Middle frontal gyrus (tissue), 1 donor: Measurements from ENCODE around the gene ACTR2.

Experiments used
- DNase-seq: peaks from one replicate; pipeline ENCODE4 v3.0.0-alpha.2; 2015; ENCODE audit warnings: low spot score; ENCODE audit errors: extremely low spot score

ACTR2 gene

DNA sequence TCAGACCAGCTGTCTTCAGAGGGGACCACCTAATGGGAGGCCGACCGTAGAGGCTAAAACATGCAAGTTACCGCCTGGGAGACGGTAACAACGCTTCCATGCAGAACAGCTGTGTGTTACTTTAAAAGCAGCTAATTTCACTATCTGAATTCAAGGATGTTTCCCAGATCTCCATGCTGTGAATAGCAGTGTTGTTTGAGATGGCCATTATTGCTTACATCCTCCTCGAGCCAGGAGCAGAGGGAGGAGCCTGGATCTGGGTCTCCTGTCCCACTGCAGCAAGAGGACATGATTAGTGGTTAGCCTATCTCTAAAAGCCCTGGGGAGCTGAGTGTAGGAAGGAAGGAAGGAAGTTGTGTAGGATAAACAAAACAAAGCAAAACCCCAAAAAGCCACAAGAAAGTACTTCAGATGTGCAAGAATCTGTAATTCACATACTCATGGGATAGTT lies 50.9 kb downstream of the ACTR2 start:
- DNase-seq, result no peak

DNA sequence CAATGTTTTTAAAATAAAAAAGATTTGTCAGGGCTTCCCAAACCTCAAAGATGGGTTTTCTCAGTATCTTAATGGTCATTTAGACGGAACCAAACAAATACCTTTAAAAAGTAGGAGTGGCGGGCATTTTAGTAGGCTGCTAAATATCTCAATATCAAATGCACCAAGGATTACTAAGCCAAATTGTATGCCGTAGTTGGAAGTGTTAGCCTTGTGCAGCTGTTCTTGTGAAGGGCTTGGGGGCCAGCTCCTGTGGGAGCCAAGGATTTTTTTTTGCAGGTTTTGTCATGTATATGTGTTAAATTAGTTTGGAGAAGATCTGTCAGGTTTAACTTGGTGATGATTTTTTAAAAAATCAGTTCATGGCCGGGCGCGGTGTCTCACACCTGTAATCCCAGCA lies 52.1 kb downstream of the ACTR2 start:
- no peak for DNase-seq

DNA sequence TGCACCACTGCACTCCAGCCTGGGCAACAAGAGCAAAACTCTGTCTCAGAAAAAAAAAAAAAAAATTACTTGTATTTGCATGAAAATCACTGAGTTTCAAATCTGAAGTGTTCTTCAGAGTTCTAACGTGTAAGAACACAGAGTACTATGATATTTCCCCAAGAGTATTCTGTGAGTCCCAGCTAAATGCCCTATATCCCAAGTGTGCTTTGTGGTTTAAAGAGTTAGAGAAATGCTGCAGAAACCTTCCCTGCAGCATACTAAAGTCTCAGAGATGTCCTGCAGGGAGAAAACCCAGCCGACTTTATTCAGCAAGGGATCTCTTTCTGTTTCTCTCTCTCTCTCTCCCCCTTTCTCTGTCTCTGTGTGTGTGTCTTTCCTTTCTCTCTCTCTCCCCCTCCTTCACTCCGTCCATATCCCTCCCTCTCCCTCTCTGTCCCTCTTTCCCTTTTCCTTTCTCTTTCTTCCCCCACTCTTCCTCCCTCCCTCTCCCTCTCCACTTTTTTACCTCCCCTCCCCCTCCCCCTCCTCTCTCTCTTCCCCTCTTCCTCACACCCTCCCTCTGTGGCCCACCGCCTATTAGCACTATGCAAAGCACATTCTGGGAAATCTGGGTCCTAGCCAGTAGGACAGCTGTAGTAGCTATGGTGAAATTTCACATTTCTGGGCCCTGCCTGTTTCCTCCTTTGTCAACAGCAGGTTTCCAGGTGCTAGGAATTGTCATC lies 54.2 kb downstream of the ACTR2 start:
- DNase-seq, result no peak

DNA sequence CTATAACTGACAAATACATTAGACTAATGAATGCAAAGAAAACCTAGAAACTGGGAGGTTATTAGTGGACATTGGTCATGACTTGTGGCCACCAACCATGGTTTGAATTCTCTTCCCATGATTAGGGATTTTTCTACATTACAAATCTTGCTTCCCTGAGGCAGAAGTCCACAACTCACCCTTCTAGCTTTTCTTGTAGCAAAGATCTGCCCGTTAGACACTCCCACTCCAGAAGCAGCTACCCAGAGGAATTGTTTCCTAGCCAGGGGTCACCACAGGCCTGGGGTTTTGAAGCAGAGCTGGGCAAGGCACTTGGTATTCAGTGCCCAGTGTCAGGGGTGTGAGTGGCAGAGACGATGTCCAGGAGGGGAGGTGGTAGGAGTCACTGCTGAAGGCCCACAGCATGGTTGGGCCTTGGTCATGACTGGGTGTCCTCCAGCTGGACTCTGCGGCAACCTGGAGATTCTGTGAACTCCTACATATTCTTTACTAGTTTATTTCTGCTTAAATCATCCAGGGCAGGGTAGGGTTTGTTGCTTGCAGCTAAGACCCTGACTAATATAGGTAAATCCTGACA lies 54.9 kb downstream of the ACTR2 start:
- no peak for DNase-seq

DNA sequence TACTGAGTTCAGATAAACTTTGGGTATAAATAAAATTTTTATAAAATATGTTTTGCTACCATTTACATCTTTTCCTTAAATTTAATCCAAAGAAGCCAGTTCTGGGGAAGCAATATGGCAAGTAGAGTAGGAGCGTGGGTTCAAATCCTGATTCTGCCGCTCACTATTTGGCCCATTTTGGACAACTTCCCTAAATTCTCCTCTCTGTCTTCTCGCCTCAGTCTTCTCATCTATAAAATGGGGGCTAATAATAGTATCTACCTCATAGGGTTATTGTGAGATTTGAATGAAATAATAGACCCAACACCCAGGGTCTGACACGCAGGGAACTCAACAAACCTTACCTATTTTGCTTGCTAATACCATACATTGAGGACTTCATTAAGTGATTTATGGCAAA lies 59.7 kb downstream of the ACTR2 start:
- DNase-seq, result no peak

DNA sequence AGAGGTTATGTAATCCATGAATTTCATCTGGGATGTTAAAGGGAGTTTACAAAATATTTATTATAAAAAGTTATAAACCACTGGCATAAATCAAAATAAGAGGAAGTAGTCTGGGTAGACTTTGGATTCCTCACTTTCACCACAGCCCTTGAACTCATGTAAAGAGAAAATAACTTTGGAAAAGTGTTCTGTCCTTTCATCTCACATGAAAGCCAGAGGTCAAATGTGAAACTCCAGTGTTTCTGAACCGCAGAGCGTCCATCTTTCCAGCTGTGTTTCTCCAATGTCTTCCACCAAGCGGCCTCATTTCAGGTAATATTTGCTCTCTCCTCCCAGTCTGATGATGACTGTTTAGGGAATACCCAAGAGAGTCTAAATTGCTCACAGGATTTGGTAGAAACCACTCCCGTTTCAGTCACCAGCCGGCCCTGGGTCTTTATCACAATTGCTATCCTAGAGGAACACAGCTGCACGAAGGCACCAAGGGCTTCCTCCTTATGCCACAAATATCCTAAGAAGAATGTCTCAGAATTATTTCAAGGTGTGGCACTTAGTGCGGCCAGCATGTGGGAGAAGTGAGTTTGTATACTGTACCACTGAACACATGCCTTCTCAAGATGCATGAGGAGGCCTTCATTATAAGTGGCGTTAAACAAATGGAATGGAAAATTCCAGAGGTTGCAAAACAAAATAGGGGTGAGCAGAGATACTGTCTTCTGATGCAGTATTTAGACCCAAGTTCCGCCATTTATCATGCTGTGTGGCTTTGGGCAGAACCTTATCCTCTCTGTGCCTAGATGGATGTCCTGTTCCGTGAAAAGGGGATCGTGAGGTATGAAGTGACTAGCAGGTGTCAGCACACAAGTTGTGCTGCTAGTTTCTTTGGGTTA lies 63.8 kb downstream of the ACTR2 start:
- no peak for DNase-seq

DNA sequence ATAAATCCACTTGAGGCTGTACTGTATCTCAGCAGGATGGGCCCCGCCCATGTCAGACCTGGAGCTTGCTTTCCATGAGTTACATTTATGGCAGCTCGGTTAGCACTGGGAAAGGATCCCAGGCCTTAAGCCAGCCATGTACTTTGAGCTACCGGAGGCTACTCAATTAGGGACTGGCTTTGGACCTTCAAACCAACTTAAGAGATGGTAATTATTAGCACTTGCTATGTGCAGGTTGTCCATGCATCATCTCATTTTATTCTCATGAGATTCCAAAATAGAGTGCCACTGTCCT lies 64.4 kb downstream of the ACTR2 start:
- no peak for DNase-seq

DNA sequence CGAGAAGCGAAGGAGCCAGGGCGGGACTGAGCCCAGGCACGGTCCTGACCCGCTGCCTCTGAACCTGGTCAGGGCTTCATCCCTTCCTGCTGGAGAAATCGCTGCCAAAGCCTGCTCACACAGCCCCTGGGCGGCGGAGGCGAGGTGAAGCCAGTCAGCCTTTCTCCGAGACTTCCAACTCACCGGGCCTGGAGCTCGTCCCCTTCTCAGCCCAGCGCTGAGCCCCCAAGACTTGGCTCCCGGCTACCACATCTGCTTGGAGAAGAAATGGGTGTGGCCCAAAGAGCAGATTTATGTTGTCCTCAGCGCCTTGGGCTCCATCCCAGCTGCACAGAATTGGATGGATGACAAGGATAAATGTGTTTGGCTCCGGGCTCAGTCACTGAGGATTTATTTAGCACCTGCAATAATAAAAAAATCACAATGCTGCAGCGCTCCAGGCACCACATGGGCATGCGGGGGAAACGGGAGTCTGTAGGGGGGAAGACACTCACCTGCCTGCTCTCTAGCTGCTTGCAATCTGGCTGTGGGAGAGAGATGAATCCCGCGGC lies 64.9 kb downstream of the ACTR2 start:
- DNase-seq, result no peak

DNA sequence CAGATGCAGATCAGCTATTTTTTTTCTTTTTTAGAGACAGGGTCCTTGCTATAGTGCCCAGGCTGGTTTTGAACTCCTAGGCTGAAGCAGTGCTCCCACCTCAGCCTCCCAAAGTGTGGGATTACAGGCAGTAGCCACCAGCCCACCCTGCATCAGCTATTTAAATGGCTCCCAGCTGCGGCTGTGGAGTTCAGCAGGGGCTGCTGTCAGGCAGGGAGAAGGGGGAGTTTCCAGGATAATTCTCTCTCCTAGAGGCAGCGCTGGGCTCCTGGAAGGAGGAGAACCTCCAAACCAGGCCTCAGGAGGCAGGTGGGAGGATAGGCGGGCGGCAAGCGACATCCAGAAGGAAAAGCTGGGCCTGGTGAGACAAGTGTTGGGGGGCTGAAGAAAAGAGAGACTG lies 65.7 kb downstream of the ACTR2 start:
- DNase-seq, result no peak

DNA sequence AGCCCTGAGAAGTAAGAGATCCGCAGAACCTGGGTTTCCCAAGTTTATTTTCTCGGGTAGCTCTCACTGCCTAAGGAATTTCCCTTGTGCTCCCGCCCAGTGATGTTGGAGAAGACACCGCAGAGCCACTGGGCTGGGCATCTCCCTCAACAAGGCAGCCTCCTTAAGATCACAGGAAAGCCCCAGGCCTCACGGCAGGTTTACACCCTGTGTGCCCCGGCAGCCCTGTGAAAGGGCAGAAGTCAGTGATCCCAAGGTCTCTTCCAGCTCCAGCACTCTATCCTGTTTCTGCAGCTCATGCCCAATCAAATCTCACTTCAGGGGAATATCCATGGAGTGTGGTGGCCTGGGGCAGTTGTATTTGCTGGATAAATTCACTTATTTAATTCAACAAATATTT lies 66.5 kb downstream of the ACTR2 start:
- no peak for DNase-seq

DNA sequence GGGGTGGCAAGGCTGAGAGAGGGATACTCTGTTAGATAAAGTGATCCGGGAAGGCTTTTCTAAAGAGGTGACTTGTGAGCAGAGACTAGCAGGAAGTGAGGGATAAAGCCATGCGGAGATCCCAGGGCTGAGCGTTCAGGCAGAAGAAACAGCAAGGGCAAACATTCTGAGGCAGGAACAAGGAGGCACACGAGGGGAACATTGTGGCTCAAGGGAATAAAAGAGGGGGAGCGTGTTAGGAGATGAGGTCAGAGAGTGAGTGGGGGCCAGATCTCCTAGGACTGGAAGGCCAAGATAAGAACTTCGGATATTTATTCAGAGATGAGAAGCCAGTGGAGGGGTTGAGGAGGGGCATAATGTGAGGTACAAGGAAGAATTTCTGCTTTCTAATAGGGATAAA lies 67.1 kb downstream of the ACTR2 start:
- DNase-seq, result no peak

DNA sequence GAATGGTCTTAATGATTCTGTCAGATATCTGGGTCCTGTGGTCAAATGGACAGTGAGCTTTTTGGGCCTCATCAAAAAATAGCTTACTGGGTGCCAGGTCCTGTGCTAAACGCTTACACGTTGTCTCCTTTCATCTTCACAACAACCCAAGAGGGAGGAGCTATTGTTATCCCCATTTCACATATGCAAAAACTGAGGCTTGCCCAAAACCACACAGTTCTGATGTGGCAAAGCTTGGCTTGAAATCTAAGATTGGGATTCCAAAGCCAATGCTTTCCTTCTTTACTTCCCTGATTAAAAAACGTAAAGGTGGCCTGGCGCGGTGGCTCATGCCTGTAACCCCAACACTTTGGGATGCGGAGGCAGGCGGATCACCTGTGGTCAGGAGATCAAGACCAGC lies 69.3 kb downstream of the ACTR2 start:
- no peak for DNase-seq

DNA sequence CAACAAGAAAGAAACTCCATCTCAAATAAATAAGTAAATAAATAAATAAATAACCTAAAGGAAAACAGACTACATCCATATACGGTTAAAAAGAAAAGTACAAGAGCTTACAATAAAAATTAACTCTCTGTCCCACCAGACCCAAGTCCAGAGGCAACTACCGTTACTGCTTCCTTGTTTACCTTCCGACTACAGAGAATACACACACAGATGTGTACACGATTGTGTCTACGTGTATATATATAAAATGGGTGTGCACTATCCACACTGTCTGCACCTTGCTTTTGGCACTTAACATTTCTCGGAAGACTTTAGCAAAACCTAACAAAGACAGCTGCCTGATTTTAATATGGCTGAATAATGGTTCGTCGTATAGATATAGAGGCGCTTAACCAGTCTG lies 69.9 kb downstream of the ACTR2 start:
- no peak for DNase-seq

DNA sequence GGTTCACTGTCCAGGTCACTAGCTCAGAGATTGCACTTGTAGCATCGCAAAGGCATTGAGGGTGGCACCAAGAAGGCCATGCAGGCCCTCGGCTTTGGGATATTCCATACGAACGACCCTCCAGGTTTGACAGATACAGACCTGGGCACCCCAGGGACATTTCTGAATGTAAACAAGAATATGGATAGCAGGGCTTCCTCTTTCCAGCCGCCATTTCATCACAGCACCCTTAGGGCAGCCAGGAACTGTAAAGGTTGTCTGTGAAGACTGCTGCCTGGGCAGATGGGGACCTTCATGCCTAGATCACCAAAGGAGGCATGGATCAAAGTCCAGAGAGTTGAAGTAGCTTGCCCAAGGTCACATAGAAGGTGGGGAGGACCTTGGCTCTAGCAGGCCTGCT lies 70.5 kb downstream of the ACTR2 start:
- no peak for DNase-seq

DNA sequence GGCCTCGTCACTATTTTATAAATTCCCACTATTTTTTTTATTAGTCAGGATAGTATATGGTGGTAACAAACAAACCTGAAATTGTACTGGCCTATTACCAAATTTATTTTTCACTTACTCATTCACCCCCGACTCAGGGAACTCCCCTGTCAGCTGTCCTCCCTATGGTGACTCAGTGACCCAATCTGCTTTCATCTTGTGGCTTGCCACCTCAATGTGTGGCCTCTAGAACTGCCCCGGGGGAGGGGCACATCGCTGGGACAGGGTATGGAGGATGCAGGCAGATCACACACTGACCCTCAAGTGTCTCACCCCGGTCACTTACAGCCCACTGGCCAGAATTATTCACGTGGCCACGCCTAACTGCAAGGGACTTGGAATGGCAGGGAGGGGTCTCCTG lies 71.6 kb downstream of the ACTR2 start:
- no peak for DNase-seq

DNA sequence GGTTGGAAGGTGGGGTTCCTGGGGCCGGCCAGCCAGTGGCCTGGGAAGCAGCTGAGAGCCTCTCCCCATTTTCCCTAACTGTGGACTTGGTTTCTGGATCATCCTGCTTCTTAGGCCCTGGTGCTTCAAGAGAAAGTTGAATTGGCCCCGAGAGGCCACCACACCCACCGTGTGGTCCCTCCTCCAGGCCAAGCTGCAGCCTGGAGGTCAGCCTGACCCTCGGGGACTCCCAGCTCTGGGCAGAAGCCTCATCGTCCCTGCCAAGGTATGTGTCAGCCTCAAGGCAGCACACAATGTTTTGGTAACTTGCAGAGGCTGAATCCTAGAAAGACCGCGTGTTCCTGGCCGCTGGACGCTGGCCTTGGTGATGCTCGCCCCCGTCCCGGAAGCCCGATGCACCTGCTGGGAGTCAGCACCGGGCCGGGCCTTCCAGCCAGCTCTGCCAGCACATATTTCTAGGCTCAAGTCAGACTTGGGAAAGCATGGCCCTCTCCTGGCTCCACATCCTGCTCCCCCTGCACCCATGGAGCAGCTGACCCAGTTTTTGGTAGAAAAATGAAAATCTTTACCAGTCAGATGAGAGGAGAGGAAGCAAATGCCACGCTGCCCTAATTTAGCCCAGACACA lies 72.6 kb downstream of the ACTR2 start:
- no peak for DNase-seq

DNA sequence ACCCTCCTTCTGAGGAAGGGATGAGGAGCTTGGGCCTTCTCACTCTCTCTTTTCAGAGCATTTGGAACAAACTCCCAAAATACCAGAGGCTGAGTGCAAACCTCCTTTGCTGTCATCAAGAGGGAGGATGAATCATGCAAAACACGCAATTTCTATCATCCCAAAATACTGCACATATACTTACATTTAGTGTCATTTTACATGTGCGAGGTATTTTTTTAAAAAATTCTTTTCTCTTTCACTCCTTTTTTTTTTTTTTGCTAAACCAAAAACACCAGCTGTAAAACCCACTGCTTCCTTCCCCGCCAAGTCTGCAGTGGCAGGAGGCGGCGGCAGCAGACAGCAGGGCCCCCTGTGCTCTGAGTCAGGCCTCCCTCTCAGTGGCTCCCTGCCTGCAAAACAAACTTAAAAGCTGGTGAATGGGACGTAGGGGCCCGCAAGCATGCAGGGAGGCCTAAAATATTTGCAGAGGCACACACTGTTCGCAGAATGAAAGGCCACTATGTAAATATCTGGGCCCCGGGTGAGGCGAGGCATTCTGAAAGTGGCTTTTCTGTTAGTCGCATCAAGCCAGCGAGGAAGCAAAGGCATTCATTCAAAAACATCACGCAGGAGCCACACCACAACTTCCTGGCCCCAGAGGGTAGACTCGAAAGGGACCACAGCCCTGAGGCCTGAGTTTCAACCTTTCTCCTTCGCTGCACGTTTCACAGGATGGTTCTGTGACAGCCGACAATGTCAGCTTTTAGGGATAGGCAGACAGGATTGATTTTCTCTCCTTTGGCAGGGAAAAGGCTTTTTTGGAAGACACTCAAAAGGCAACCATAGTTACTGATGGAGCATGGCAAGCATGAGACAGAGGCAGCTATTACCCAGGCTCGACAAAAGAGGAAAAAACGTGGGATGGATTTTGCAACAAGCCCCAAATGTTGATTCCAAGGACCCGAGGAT lies 73.4 kb downstream of the ACTR2 start:
- peak; percentile 71 for DNase-seq

DNA sequence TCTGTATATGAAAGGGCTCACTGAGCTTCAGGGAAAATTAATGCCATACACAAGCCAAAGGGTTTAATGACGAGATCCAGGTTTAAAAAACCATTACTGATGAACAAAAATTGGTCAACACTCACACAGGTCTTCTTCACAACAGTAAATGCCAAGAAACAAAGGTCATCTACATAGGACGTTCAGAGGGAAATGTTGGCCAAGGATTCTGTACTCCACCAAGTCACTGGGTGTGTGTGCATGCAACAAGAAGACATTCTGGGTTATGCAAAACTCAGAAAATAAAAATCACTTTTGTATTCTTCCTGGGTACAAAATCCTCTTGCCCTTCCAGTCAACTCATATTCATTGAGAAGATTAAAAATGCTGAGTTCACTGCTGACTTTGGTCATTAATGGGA lies 78.3 kb downstream of the ACTR2 start:
- no peak for DNase-seq

DNA sequence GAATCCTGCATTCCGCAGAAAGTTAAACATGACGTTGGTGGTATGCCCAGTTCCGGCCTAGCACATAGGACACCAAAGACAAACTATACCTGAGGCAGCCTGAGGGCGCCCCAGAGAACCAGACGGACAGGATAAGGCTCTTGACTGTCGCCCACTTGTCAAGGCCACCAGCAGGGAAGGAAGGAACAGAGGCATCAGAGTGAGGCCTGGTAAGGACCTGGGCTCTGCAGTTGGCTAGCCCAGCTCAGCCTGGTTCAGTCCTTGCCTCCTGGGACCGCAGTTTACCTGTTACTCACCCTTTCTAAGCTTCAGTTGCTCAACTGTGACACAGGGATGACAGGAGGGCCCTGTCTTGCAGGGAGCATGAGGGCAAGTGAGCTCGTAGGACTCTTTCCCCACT lies 82.1 kb downstream of the ACTR2 start:
- DNase-seq, result no peak

DNA sequence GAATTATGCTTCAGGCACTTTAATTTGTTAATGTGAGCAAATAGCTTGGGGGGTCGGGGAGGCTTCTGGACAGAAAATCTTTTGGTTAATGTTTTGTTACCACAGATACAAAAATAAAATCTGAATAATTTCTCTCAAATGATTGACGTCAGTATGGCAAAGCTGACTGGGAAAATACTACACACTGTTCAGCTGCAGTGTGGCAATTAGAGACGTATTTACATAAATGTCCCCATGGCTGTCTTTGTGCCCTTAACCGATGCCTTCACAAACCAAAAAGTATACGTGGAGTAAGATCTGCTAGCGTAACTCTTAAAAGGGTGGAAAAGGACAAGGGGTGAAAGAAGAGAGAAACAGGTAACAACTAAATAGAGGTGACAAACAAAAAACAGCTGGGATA lies 83.4 kb downstream of the ACTR2 start:
- no peak for DNase-seq

DNA sequence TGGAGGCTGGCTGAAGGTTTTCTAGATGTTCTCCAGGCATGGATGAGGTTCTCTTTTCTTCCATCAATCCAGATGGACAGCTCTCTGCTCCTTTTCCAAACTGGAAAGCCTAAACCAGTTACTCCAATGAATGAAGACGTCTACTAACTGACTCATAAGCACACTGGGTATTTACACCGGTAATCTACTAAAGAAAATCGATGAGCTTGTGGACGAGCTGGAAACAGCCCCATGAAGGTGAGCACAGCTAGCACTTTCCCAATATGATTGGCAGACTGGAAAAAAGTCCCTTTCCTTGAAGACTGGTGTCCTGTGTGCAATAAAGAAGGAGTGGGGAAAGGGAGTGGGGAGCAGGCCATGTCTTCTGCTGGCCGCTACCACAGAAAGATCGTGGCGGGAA lies 84.0 kb downstream of the ACTR2 start:
- no peak for DNase-seq
